Spinal cord (tissue), 10 donors: ENCODE measurements around the gene SLC7A8. TPM values are rescaled to one million over a fixed set of nuclear protein-coding genes. Genes with fewer than 3 reads are reported as not detected.
"Not testable (repeated sequence)": the region's sequence is repeated elsewhere in the genome, so short reads cannot be mapped to it uniquely, and the experiment has no call there.

Source experiments
- DNase-seq, 6 donors: peaks; one replicate each; pipeline versions ENCODE4 v3.0.0 to v3.0.0-alpha.2; 2013 to 2015; ENCODE audit warnings: low spot score in 6 of 6, low read depth in 4 of 6
- H3K27ac ChIP-seq: one replicate; pipeline ENCODE4 v1.5.1; 2013; ENCODE audit warnings: low read depth, low read length, control low read depth
- H3K27me3 ChIP-seq: one replicate; pipeline ENCODE4 v1.6.1; 2013; ENCODE audit warnings: low read length; ENCODE audit not compliant: control insufficient read depth, insufficient read depth
- H3K36me3 ChIP-seq: one replicate; pipeline ENCODE4 v1.6.1; 2013; ENCODE audit warnings: low read length; ENCODE audit not compliant: control insufficient read depth, insufficient read depth
- H3K4me1 ChIP-seq: one replicate; pipeline ENCODE4 v1.6.1; 2013; ENCODE audit warnings: low read length; ENCODE audit not compliant: control insufficient read depth, insufficient read depth
- H3K4me3 ChIP-seq: one replicate; pipeline ENCODE4 v1.5.1; 2013; ENCODE audit warnings: low read depth, low read length, control low read depth
- H3K9me3 ChIP-seq: one replicate; pipeline ENCODE4 v1.6.1; 2013; ENCODE audit warnings: low read length; ENCODE audit not compliant: control insufficient read depth, insufficient read depth
- WGBS: methylation state at CpG from one replicate; pipeline ENCODE4 v1.1.5; 2013; ENCODE audit warnings: missing lambda C conversion rate; ENCODE audit not compliant: insufficient coverage; 5-methylcytosine and 5-hydroxymethylcytosine counted together
- long read RNA-seq, 4 donors: transcript quantifications; one replicate each; lab custom pipeline, GENCODE V29; 2026
- polyA plus RNA-seq, 2 donors: library from polyadenylated mRNA; unstranded; fragments of 120-200 nt; gene quantifications; one replicate each; pipeline ENCODE4 v1.2.1, GENCODE V29; 2013; ENCODE audit not compliant: insufficient read length in 2 of 2
- total RNA-seq, 2 donors: library from RNA; depleted of rRNA in 1 of 2; stranded (reverse); fragments of 120-200 nt in 1 of 2; fragments of >200 nt in 1 of 2; gene quantifications; one replicate each; pipeline versions ENCODE4 v1.2.3 to v1.2.4, GENCODE V29; 2013 to 2014
- donor health status: healthy.

Gene SLC7A8
- 10 to 100 TPM in 1 of 2 donors, 1 to 10 TPM in 1; 8.6 to 18.9 TPM for total RNA-seq
- 10 to 100 TPM; 15.6 to 18.7 TPM for polyA plus RNA-seq
- long read RNA-seq, donor 1, full-length matches to known transcripts = 1 of 1 reads
- long read RNA-seq, donor 1, partial matches to known transcripts = 0 of 1 reads
- long read RNA-seq, donor 1, other reads (novel, unspliced or antisense) = 0 of 1 reads
- long read RNA-seq, donor 2, full-length matches to known transcripts = 4 of 4 reads
- long read RNA-seq, donor 2, partial matches to known transcripts = 0 of 4 reads
- long read RNA-seq, donor 2, other reads (novel, unspliced or antisense) = 0 of 4 reads
- long read RNA-seq, donor 3, partial matches to known transcripts = 0 of 1 reads
- long read RNA-seq, donor 3, other reads (novel, unspliced or antisense) = 0 of 1 reads
- long read RNA-seq, donor 4, full-length matches to known transcripts = 19 of 53 reads
- long read RNA-seq, donor 4, partial matches to known transcripts = 34 of 53 reads
- long read RNA-seq, donor 4, other reads (novel, unspliced or antisense) = 0 of 53 reads

GRCh38 chr14:23183479-23183878 is at the start of gene SLC7A8:
Gene SLC7A8, minus strand, starts transcription at chr14:23183660. Its CDS starts 746 bp downstream, at chr14:23182914.
- Histone ChIP-seq H3K27ac (peak within 1 kb of the TSS; percentile 43), H3K36me3 (no peaks in the 10 kb centered on the region)
- WGBS = under 1% methylated on average over 15 of the region's 17 CpGs

GRCh38 chr14:23232241-23232808 is 48.9 kb upstream of the SLC7A8 start:
- H3K27ac ChIP-seq, H3K4me1 ChIP-seq, H3K27me3 ChIP-seq, H3K9me3 ChIP-seq, H3K4me3 ChIP-seq, H3K36me3 ChIP-seq, DNase-seq: not testable (repeated sequence)
- WGBS = 97% methylated on average over 16 of the region's 38 CpGs

More at GRCh38 chr14:23183479-23183878, at the start of gene SLC7A8:
- Histone ChIP-seq H3K27me3 (peaks cover 13% of the 10 kb centered on the region), H3K4me1 (peaks cover 4% of the 10 kb centered on the region), H3K4me3 (peak within 1 kb of the TSS; percentile 54), H3K9me3 (no peaks in the 10 kb centered on the region)
- DNase-seq = peak in 2 of 6 donors; percentile 81 to 90

- no peak overlapping the region for H3K27ac ChIP-seq
- no peaks in the 10 kb centered on the region for H3K36me3 ChIP-seq
- H3K4me3 ChIP-seq = no peak overlapping the region
- WGBS = no CpG with 5 or more reads among the region's 1 CpG
- DNase-seq = no peak
- peaks cover 2% of the 10 kb centered on the region for H3K9me3 ChIP-seq
- no peaks in the 10 kb centered on the region for H3K4me1 ChIP-seq
- H3K27me3 ChIP-seq = no peaks in the 10 kb centered on the region
Observed at GRCh38 chr14:23228812-23229211, 45.4 kb upstream of the SLC7A8 start.

- no peaks in the 10 kb centered on the region for H3K27me3 ChIP-seq
- H3K9me3 ChIP-seq = peaks cover 2% of the 10 kb centered on the region
- H3K36me3 ChIP-seq = no peaks in the 10 kb centered on the region
- H3K4me3 ChIP-seq = no peak overlapping the region
- H3K4me1 ChIP-seq = no peaks in the 10 kb centered on the region
- DNase-seq = no peak
- WGBS = 40% methylated on average over 1 of the region's 4 CpGs
- H3K27ac ChIP-seq = no peak overlapping the region
Observed at GRCh38 chr14:23227566-23227965, 44.1 kb upstream of the SLC7A8 start.

GRCh38 chr14:23224958-23225357 is 41.5 kb upstream of the SLC7A8 start:
- H3K27me3 ChIP-seq, H3K4me1 ChIP-seq, H3K4me3 ChIP-seq, DNase-seq, H3K9me3 ChIP-seq, H3K27ac ChIP-seq, H3K36me3 ChIP-seq: not testable (repeated sequence)
- WGBS = no CpG with 5 or more reads among the region's 1 CpG

- no peak for DNase-seq
- Histone ChIP-seq H3K4me3 (no peak overlapping the region), H3K36me3 (no peaks in the 10 kb centered on the region), H3K9me3 (no peaks in the 10 kb centered on the region), H3K27ac (no peak overlapping the region), H3K27me3 (no peaks in the 10 kb centered on the region), H3K4me1 (no peaks in the 10 kb centered on the region)
- WGBS = no CpG with 5 or more reads among the region's 3 CpGs
Observed at GRCh38 chr14:23219075-23219474, 35.6 kb upstream of the SLC7A8 start.

- Histone ChIP-seq H3K27ac (no peak overlapping the region), H3K4me1 (no peaks in the 10 kb centered on the region), H3K36me3 (no peaks in the 10 kb centered on the region), H3K27me3 (no peaks in the 10 kb centered on the region), H3K9me3 (no peaks in the 10 kb centered on the region), H3K4me3 (no peak overlapping the region)
- WGBS = 97% methylated on average over 4 of the region's 6 CpGs
- no peak for DNase-seq
Observed at GRCh38 chr14:23217032-23218020, 33.9 kb upstream of the SLC7A8 start.

GRCh38 chr14:23215421-23215820 is 32.0 kb upstream of the SLC7A8 start:
- no peaks in the 10 kb centered on the region for H3K36me3 ChIP-seq
- no peak for DNase-seq
- H3K4me1 ChIP-seq = no peaks in the 10 kb centered on the region
- WGBS = no CpG with 5 or more reads among the region's 1 CpG
- H3K27ac ChIP-seq = no peak overlapping the region
- no peaks in the 10 kb centered on the region for H3K27me3 ChIP-seq
- H3K9me3 ChIP-seq = no peaks in the 10 kb centered on the region
- no peak overlapping the region for H3K4me3 ChIP-seq
